NCI-H526 treated with DMSO at 0.1 percent for 48 hours (cell line): Measurements from ENCODE around the gene COG1.
"Not testable (repeated sequence)": the region's sequence is repeated elsewhere in the genome, so short reads cannot be mapped to it uniquely, and the experiment has no call there.

Experiments
- DNase-seq: peaks from one replicate; lab custom pipeline; 2025; lab: John Stamatoyannopoulos, UW

COG1 gene

GRCh38 chr17:73192894-73193701 lies at the start of gene COG1:
COG1 (plus strand) TSS chr17:73193055; CDS start chr17:73193070, 15 bp downstream.
- peak; percentile 70 for DNase-seq

GRCh38 chr17:73144209-73144608 lies 48.6 kb upstream of the COG1 start:
- DNase-seq = not testable (repeated sequence)

- no peak for DNase-seq
Observed at GRCh38 chr17:73145641-73146040, 47.2 kb upstream of the COG1 start.

GRCh38 chr17:73147791-73148190 lies 45.1 kb upstream of the COG1 start:
- DNase-seq = not testable (repeated sequence)

GRCh38 chr17:73148540-73149334 lies 44.1 kb upstream of the COG1 start:
- DNase-seq = no peak

GRCh38 chr17:73150622-73151300 lies 42.1 kb upstream of the COG1 start:
- DNase-seq = not testable (repeated sequence)

GRCh38 chr17:73151916-73152632 lies 40.8 kb upstream of the COG1 start:
- DNase-seq = peak; percentile 51

- DNase-seq = no peak
Observed at GRCh38 chr17:73155410-73156165, 37.3 kb upstream of the COG1 start.

- DNase-seq = peak; percentile 38
Observed at GRCh38 chr17:73156166-73156840, 36.6 kb upstream of the COG1 start.

GRCh38 chr17:73156887-73157520 lies 35.9 kb upstream of the COG1 start:
- no peak for DNase-seq

- DNase-seq = no peak
Observed at GRCh38 chr17:73157521-73157890, 35.3 kb upstream of the COG1 start.

GRCh38 chr17:73158133-73158532 lies 34.7 kb upstream of the COG1 start:
- no peak for DNase-seq

GRCh38 chr17:73160980-73161630 lies 31.8 kb upstream of the COG1 start:
- no peak for DNase-seq

GRCh38 chr17:73163043-73163442 lies 29.8 kb upstream of the COG1 start:
- no peak for DNase-seq

- DNase-seq = no peak
Observed at GRCh38 chr17:73165616-73166404, 27.0 kb upstream of the COG1 start.

GRCh38 chr17:73166731-73167581 lies 25.9 kb upstream of the COG1 start:
- no peak for DNase-seq

- DNase-seq = no peak
Observed at GRCh38 chr17:73168667-73169066, 24.2 kb upstream of the COG1 start.

- DNase-seq = no peak
Observed at GRCh38 chr17:73170324-73170723, 22.5 kb upstream of the COG1 start.
